OCI-LY1 (cell line): ENCODE results near the gene MAPKAPK3.

Source experiments
- CTCF ChIP-seq: fragments of 200-600 bp; sonication (generic), shearing (Covaris generic); IDR thresholded peaks from 2 replicates; pipeline ENCODE4 v1.5.1; 2017; ENCODE audit warnings: mild to moderate bottlenecking, antibody characterized with exemption, low read length, moderate library complexity, mixed read lengths
- EZH2 ChIP-seq: fragments of 200-600 bp; sonication (generic), shearing (Covaris generic); IDR thresholded peaks from 2 replicates; pipeline ENCODE4 v1.8.0; 2017; ENCODE audit warnings: borderline replicate concordance, mixed run types, mild to moderate bottlenecking, antibody characterized with exemption, low read length, moderate library complexity, mixed read lengths

GRCh38 chr3:50571486-50571885, 45.5 kb upstream of the MAPKAPK3 start:
- no peak for TF ChIP-seq EZH2
- TF ChIP-seq CTCF, result no peak
